OCI-LY1 (cell line): ENCODE data around the gene HSPD1.

ENCODE experiments used
- H2AFZ ChIP-seq: fragments of 200-600 bp; sonication (generic), shearing (Covaris generic); 2 replicates; pipeline ENCODE4 v1.6.0; 2014; ENCODE audit warnings: antibody characterized with exemption, mild to moderate bottlenecking, low read length
- H3F3A ChIP-seq: fragments of 200-600 bp; sonication (generic), shearing (Covaris generic); 2 replicates; pipeline ENCODE4 v1.6.0; 2014; ENCODE audit warnings: mild to moderate bottlenecking, antibody characterized with exemption, low read length, moderate library complexity; ENCODE audit not compliant: insufficient read depth
- H3K27ac ChIP-seq: fragments of 200-600 bp; sonication (generic); 2 replicates; pipeline ENCODE4 v1.5.1; 2014; ENCODE audit warnings: low read length, mixed run types, mild to moderate bottlenecking, low read depth; ENCODE audit not compliant: poor library complexity, severe bottlenecking
- H3K27me3 ChIP-seq: fragments of 200-600 bp; sonication (generic); 2 replicates; pipeline ENCODE4 v1.6.0; 2014; ENCODE audit warnings: antibody characterized with exemption, mild to moderate bottlenecking, low read length, moderate library complexity; ENCODE audit not compliant: insufficient read depth
- H3K36me3 ChIP-seq: fragments of 200-600 bp; sonication (generic); 2 replicates; pipeline ENCODE4 v1.6.1; 2014; ENCODE audit warnings: mild to moderate bottlenecking, antibody characterized with exemption, low read length, moderate library complexity, mixed read lengths; ENCODE audit not compliant: insufficient read depth
- H3K4me1 ChIP-seq: fragments of 200-600 bp; sonication (generic); 2 replicates; pipeline ENCODE4 v1.5.1; 2014; ENCODE audit warnings: mild to moderate bottlenecking, low read length, moderate library complexity; ENCODE audit not compliant: insufficient read depth, severe bottlenecking
- H3K4me2 ChIP-seq: fragments of 200-600 bp; sonication (generic), shearing (Covaris generic); 2 replicates; pipeline ENCODE4 v1.6.1; 2014; ENCODE audit warnings: low read length
- H3K4me3 ChIP-seq: fragments of 200-600 bp; sonication (generic); 2 replicates; pipeline ENCODE4 v1.5.1; 2014; ENCODE audit warnings: low read length, low read depth, mild to moderate bottlenecking, mixed read lengths; ENCODE audit not compliant: poor library complexity, severe bottlenecking
- H3K79me2 ChIP-seq: fragments of 200-600 bp; shearing (Covaris generic); 2 replicates; pipeline ENCODE4 v1.6.1; 2016; ENCODE audit warnings: mixed run types, low read length, mixed read lengths; ENCODE audit not compliant: insufficient read depth
- H3K9ac ChIP-seq: fragments of 200-600 bp; sonication (generic), shearing (Covaris generic); 2 replicates; pipeline ENCODE4 v1.6.1; 2014; ENCODE audit warnings: mild to moderate bottlenecking, low read length, mixed read lengths
- H3K9me2 ChIP-seq: fragments of 200-600 bp; sonication (generic), shearing (Covaris generic); 2 replicates; pipeline ENCODE4 v1.6.1; 2014; ENCODE audit warnings: low read depth, mild to moderate bottlenecking, low read length, mixed read lengths
- H3K9me3 ChIP-seq: fragments of 200-600 bp; shearing (Covaris generic); 2 replicates; pipeline ENCODE4 v1.6.1; 2014; ENCODE audit warnings: low read length, mixed read lengths
- H4K20me1 ChIP-seq: fragments of 200-600 bp; sonication (generic), shearing (Covaris generic); 2 replicates; pipeline ENCODE4 v1.6.0; 2016; ENCODE audit warnings: mild to moderate bottlenecking, low read length; ENCODE audit not compliant: insufficient read depth
- CTCF ChIP-seq: fragments of 200-600 bp; sonication (generic), shearing (Covaris generic); IDR thresholded peaks from 2 replicates; pipeline ENCODE4 v1.5.1; 2017; ENCODE audit warnings: mild to moderate bottlenecking, antibody characterized with exemption, low read length, moderate library complexity, mixed read lengths
- EZH2 ChIP-seq: fragments of 200-600 bp; sonication (generic), shearing (Covaris generic); IDR thresholded peaks from 2 replicates; pipeline ENCODE4 v1.8.0; 2017; ENCODE audit warnings: borderline replicate concordance, mixed run types, mild to moderate bottlenecking, antibody characterized with exemption, low read length, moderate library complexity, mixed read lengths

The HSPD1 gene

GRCh38 chr2:197477797-197478196, 21.8 kb downstream of the HSPD1 start:
- H2AFZ ChIP-seq = no peak overlapping the region
- no peaks in the 10 kb centered on the region for H3K9me2 ChIP-seq
- no peak overlapping the region for H3K4me2 ChIP-seq
- H3K4me1 ChIP-seq = no peaks in the 10 kb centered on the region
- no peaks in the 10 kb centered on the region for H4K20me1 ChIP-seq
- no peaks in the 10 kb centered on the region for H3F3A ChIP-seq
- H3K79me2 ChIP-seq = no peaks in the 10 kb centered on the region
- no peak for TF ChIP-seq EZH2
- TF ChIP-seq CTCF = no peak
- H3K9ac ChIP-seq = no peak overlapping the region
- no peaks in the 10 kb centered on the region for H3K27me3 ChIP-seq
- H3K9me3 ChIP-seq = no peaks in the 10 kb centered on the region
- no peak overlapping the region for H3K27ac ChIP-seq
- peaks cover 47% of the 10 kb centered on the region for H3K36me3 ChIP-seq
- no peak overlapping the region for H3K4me3 ChIP-seq

- no peak overlapping the region for H3K4me3 ChIP-seq
- H3K27me3 ChIP-seq = no peaks in the 10 kb centered on the region
- H3K9me3 ChIP-seq = no peaks in the 10 kb centered on the region
- H3K9me2 ChIP-seq = no peaks in the 10 kb centered on the region
- no peaks in the 10 kb centered on the region for H3F3A ChIP-seq
- no peaks in the 10 kb centered on the region for H3K79me2 ChIP-seq
- H3K36me3 ChIP-seq = peaks cover 79% of the 10 kb centered on the region
- H2AFZ ChIP-seq = no peak overlapping the region
- no peak overlapping the region for H3K9ac ChIP-seq
- H3K4me2 ChIP-seq = no peak overlapping the region
- no peaks in the 10 kb centered on the region for H4K20me1 ChIP-seq
- TF ChIP-seq EZH2 (no peak), CTCF (no peak)
- H3K4me1 ChIP-seq = no peaks in the 10 kb centered on the region
- no peak overlapping the region for H3K27ac ChIP-seq
These were observed 27.5 kb downstream of the HSPD1 start for GRCh38 chr2:197472166-197472565.

- Histone ChIP-seq H3K4me3 (no peak overlapping the region), H4K20me1 (no peaks in the 10 kb centered on the region), H3K79me2 (peaks cover 5% of the 10 kb centered on the region; the same call in 1 of the 2 replicates), H3K36me3 (peaks cover 50% of the 10 kb centered on the region), H3K9me2 (no peaks in the 10 kb centered on the region), H3F3A (no peaks in the 10 kb centered on the region), H3K9ac (no peak overlapping the region), H2AFZ (no peak overlapping the region), H3K27me3 (no peaks in the 10 kb centered on the region), H3K4me2 (no peak overlapping the region), H3K4me1 (no peaks in the 10 kb centered on the region), H3K9me3 (no peaks in the 10 kb centered on the region), H3K27ac (no peak overlapping the region)
- no peak for TF ChIP-seq EZH2
- no peak for TF ChIP-seq CTCF
These were observed 35.5 kb downstream of the HSPD1 start for GRCh38 chr2:197464175-197464574.
